ENCODE results near the gene C21orf58.

C21orf58 gene

GRCh38 chr21:46295996-46296752, 27.5 kb downstream of the C21orf58 start:
- TF ChIP-seq, protein P1, sequence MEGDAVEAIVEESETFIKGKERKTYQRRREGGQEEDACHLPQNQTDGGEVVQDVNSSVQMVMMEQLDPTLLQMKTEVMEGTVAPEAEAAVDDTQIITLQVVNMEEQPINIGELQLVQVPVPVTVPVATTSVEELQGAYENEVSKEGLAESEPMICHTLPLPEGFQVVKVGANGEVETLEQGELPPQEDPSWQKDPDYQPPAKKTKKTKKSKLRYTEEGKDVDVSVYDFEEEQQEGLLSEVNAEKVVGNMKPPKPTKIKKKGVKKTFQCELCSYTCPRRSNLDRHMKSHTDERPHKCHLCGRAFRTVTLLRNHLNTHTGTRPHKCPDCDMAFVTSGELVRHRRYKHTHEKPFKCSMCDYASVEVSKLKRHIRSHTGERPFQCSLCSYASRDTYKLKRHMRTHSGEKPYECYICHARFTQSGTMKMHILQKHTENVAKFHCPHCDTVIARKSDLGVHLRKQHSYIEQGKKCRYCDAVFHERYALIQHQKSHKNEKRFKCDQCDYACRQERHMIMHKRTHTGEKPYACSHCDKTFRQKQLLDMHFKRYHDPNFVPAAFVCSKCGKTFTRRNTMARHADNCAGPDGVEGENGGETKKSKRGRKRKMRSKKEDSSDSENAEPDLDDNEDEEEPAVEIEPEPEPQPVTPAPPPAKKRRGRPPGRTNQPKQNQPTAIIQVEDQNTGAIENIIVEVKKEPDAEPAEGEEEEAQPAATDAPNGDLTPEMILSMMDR (IDR thresholded peaks at IDR 0.05): no peak

- TF ChIP-seq, protein P1 (IDR thresholded peaks at IDR 0.05): no peak
Measured at GRCh38 chr21:46295177-46295770, 28.4 kb downstream of the C21orf58 start.

- TF ChIP-seq, protein P1 (IDR thresholded peaks at IDR 0.05): no peak
Measured at GRCh38 chr21:46294647-46295176, 29.0 kb downstream of the C21orf58 start.

DNA sequence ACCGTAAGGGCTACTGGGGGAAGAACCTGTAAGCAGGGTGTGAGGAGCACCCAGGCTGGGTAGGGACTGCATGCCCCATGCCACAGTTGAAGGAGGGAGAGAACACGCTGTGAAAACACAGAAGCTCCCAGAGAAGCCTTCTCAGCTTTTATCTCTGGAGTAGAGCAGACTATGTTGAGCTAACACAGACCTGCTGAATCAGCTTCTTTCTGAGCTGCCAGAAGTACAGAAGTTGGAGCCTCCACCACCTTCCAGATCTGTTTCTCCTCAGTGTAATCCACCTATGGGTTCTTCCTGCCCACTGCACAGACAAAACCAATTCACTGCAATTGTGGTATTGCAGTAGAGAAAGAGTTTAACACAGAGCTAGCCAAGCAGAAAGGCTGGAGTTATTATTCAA, 32.1 kb downstream of the C21orf58 start:
- TF ChIP-seq, protein P1 (IDR thresholded peaks at IDR 0.05): no peak

GRCh38 chr21:46289655-46290179, 34.0 kb downstream of the C21orf58 start:
- TF ChIP-seq, protein P1 (IDR thresholded peaks at IDR 0.05): no peak

DNA sequence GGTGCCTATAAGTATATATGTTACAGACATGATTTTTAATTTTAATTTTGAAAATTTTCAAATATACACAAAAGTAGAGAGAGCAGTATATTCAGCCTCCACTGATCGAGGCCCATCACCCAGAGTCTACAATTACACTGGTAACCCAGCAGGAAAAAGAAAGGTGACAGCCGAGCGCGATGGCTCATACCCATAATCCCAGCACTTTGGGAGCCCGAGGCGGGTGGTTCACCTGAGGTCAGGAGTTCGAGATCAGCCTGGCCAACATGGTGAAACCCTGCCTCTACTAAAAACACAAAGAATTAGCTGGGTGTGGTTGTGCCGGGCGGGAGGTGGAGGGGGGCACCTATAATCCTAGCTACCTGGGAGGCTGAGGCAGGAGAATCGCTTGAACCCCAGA, 36.1 kb downstream of the C21orf58 start:
- TF ChIP-seq, protein P1 (IDR thresholded peaks at IDR 0.05): no peak

DNA sequence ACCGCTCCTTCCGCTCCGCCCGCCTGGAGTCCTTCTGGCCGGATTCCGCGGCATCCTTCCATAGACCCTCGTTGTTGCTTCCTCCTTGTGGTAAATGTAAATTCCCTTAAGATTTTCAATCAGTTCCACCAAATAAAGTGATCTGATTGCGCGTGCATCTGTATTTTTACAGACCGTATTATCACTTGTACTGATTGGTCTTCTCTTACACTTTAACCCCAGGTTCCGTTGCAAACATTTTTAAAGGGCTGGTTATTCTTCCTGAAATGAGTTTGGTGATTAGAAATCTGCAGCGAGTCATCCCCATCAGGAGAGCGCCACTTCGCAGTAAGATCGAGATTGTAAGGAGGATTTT, 37.0 kb downstream of the C21orf58 start:
- TF ChIP-seq, protein P1 (IDR thresholded peaks at IDR 0.05): no peak

Measured in LNCAP (cell line).